Anterior cingulate cortex (tissue), 58 donors: ENCODE results near the gene GPR146.

Experiments
- DNase-seq, 58 donors: peaks; one replicate each; lab custom pipeline; 2025; lab: John Stamatoyannopoulos, UW

Gene GPR146

GRCh38 chr7:1101563-1102431 is 57.5 kb downstream of the GPR146 start:
- DNase-seq, result peak in 14 of 58 donors; percentile 16 to 43 (median 30)

GRCh38 chr7:1103009-1103788 is 58.9 kb downstream of the GPR146 start:
- DNase-seq, result no peak

DNA sequence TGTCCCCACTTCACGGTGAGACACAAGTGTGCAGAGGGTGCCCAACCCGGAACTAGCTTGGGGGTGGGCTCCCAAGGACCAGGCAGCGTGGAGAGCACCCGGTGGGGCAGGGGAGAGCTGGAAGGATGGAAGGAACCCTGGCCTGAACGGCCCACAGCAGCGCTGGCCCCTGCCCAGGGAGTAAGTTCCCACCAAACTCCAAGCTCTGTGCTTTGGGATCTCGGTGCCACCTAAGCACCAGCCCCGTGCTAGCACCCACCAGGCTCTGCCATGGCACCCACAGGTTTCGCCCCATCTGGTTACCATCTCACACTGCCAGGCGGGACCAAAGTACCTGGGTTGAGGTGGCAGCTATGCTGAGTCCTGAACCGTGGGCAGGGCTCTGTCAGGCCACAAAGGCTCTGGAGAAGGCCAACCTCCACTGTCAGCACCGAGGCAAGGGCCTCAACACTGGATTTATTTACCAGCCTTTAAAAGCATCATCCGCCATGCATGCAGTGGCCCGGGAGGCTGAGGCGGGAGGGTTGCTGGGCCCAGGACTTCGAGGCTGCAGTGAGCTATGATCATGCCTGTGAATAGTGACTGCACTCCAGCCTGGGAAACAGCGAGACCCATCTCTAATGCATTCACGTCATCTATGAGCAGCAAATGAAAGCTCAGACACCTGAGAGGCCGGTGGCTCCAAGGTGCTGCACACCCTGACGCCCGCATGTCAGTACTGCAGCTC is 59.6 kb downstream of the GPR146 start:
- no peak for DNase-seq

- no peak for DNase-seq
Measured at GRCh38 chr7:1104516-1105179, 60.3 kb downstream of the GPR146 start.

DNA sequence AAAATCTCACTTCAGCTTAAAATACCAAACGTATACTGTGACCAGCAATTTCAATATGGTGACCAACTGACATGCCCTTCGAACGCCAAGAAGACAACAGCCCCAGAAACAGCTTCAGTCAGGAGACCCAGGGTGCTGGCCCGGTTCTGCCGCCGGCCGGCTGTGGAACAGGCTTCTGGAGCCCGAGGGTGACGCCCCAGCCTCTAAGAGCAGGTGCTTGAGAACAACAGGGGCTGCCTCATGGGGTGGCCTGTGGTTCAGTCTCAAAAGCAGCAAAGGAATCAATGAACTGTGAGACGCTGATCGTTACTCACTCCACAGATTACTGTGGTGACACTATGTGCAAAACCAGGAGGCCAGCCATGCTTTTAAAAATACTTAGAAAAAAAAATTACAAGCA is 60.8 kb downstream of the GPR146 start:
- no peak for DNase-seq

DNA sequence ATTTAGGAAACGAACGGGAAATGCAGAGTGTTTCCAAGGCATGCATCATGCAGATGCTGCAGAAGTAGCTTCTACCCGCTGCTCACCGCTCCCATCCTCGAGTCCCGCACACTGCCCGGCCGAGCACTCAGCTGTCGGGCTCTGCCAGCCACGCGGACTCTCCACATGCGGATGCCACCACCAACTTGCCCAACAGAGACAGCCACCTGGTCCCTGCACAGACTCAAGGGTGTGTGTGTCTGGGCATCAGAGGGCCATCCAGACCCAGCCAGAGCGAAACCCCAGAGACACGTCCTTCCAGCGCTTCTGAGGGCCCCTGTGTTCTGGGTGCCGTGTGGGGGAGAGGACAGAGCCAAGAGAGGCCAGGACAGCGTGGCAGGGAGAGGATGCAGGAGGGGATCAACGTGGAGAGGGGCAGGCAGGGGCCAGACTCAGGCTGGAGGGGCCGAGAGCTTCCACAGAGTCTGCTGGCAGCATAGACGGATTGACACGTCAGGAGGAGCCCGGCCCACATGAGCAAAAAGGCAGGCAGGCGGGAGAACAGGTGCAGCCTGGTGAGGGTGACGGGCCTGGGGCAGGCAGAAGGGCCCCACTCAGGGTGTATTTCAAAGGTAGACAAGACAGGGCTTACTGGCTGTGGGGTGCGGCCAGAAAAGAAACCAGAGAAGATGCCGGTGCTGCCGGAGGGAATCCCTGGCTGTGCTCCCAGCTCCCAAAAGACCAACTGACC is 61.9 kb downstream of the GPR146 start:
- DNase-seq, result no peak

GRCh38 chr7:1106793-1107421 is 62.6 kb downstream of the GPR146 start:
- no peak for DNase-seq

DNA sequence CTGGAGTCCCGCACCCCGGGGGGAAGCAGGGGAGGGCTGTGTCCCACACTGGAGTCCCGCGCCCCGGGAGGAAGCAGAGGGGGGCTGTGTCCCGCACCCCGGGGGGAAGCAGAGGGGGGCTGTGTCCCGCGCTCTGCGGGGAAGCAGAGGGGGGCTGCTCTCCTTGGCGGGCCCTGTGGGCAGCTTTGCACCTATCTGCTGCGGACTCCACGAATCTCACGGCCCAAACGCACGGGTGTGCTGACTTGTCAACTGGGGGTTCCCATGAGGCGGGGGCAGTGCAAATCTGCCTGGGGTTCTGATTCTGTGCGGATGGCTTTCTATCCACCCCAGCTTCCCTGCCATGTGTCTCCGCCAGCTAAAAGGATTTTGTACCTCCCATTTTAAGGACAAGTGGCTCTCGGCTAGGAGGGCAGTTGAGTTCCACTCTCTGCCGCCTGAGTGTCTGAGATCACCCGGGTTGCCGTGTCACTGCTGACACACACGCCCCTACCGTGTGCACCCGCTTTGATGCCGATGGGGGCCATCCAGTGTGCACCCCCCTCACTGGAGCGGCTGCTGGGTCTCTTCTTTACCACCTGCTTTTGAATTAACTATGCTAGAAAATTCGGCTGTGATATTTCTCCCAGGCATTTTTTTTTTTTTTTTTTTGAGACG is 64.0 kb downstream of the GPR146 start:
- no peak for DNase-seq
